HepG2 (cell line): ENCODE data around the gene POLR1E. TPM values are rescaled to one million over a fixed set of nuclear protein-coding genes. Genes with fewer than 3 reads are reported as not detected.

Experiments
- ATF7 ChIP-seq, 2 experiments: fragments of 450-650 bp in 1 of 2; sonication (generic) in 1 of 2; formaldehyde crosslinking in 1 of 2; IDR thresholded peaks; 2 replicates each; pipeline versions ENCODE4 v1.4.0 to v1.6.1; 2016 to 2020; ENCODE audit warnings: antibody characterized with exemption in 1 of 2, mild to moderate bottlenecking in 1 of 2, missing genetic modification reagents in 1 of 2
- CCDC6 ChIP-seq: sonication (generic); formaldehyde crosslinking; IDR thresholded peaks from 2 replicates; pipeline ENCODE4 v1.8.1; 2022; ENCODE audit warnings: mild to moderate bottlenecking, missing genetic modification reagents, moderate library complexity
- KAT7 ChIP-seq: IDR thresholded peaks from 2 replicates; pipeline ENCODE4 v1.6.1; 2018; ENCODE audit warnings: borderline replicate concordance, missing compliant biosample characterization
- MEIS1 ChIP-seq: sonication (generic); formaldehyde crosslinking; IDR thresholded peaks from 2 replicates; pipeline ENCODE4 v1.9.0; 2021; ENCODE audit warnings: mild to moderate bottlenecking, missing genetic modification reagents, moderate library complexity, borderline replicate concordance
- MTA1 ChIP-seq: sonication (generic); formaldehyde crosslinking; IDR thresholded peaks from 2 replicates; pipeline ENCODE4 v1.4.0; 2020; ENCODE audit warnings: missing genetic modification reagents, mild to moderate bottlenecking, borderline replicate concordance
- NFKBIZ ChIP-seq: IDR thresholded peaks from 2 replicates; pipeline ENCODE4 v1.6.1; 2018; ENCODE audit warnings: missing genetic modification reagents, missing compliant biosample characterization
- PCBP1 ChIP-seq: fragments of 200-400 bp; formaldehyde crosslinking; IDR thresholded peaks from 2 replicates; pipeline ENCODE4 v1.6.1; 2017; ENCODE audit warnings: mild to moderate bottlenecking, low read depth, low read length, borderline replicate concordance
- SMARCE1 ChIP-seq: fragments of 450-650 bp; IDR thresholded peaks from 2 replicates; pipeline ENCODE4 v1.6.1; 2017; ENCODE audit warnings: borderline replicate concordance
- SRSF4 ChIP-seq: fragments of 200-400 bp; formaldehyde crosslinking; IDR thresholded peaks from one replicate; pipeline ENCODE4 v1.6.1; 2018; ENCODE audit warnings: mild to moderate bottlenecking, low read depth, low read length, moderate library complexity; ENCODE audit not compliant: poor library complexity, severe bottlenecking
- SRY ChIP-seq: sonication (generic); formaldehyde crosslinking; IDR thresholded peaks from 2 replicates; pipeline ENCODE4 v1.8.0; 2022; ENCODE audit warnings: mild to moderate bottlenecking, missing genetic modification reagents
- TARDBP ChIP-seq: sonication (generic); formaldehyde crosslinking; IDR thresholded peaks from 2 replicates; pipeline ENCODE4 v1.8.0; 2022; ENCODE audit warnings: mild to moderate bottlenecking, missing genetic modification reagents
- ZNF333 ChIP-seq: sonication (generic); formaldehyde crosslinking; IDR thresholded peaks from 2 replicates; pipeline ENCODE4 v1.4.0; 2020; ENCODE audit warnings: mild to moderate bottlenecking, missing genetic modification reagents, borderline replicate concordance
- ZNF431 ChIP-seq: sonication (generic); formaldehyde crosslinking; IDR thresholded peaks from 2 replicates; pipeline ENCODE4 v1.9.0; 2022; ENCODE audit warnings: missing genetic modification reagents, low read depth, mild to moderate bottlenecking, borderline replicate concordance
- ZNF589 ChIP-seq: sonication (generic); formaldehyde crosslinking; conservative IDR thresholded peaks from 2 replicates; pipeline ENCODE4 v1.8.0; 2022; ENCODE audit warnings: mild to moderate bottlenecking, moderate library complexity, missing genetic modification reagents
- ZNF616 ChIP-seq: sonication (generic); formaldehyde crosslinking; IDR thresholded peaks from 2 replicates; pipeline ENCODE4 v1.5.0; 2020; ENCODE audit warnings: low read depth, mild to moderate bottlenecking, missing genetic modification reagents
- ZSCAN9 ChIP-seq: IDR thresholded peaks from 2 replicates; pipeline ENCODE4 v1.6.1; 2016; ENCODE audit warnings: borderline replicate concordance
- polyA plus RNA-seq, 8 experiments: library from polyadenylated mRNA; depleted of rRNA in 3 of 8; stranded (reverse) in 7 of 8; unstranded in 1 of 8; fragments of >200 nt; fragmentation: Illumina TruSeq in 4 of 8; extraction: Trizol in 4 of 8; gene quantifications; 2 replicates each; pipeline versions ENCODE4 v1.2.1 to v1.2.3, GENCODE V29; 2011 to 2016; ENCODE audit warnings: low read depth in 4 of 8, missing spikeins in 1 of 8, mixed read lengths in 1 of 8; ENCODE audit not compliant: insufficient read depth in 1 of 8
- total RNA-seq, 5 experiments: library from RNA; depleted of rRNA; stranded (reverse); fragments of >200 nt; fragmentation: Illumina TruSeq; extraction: Trizol; gene quantifications; 2 replicates each; pipeline ENCODE4 v1.2.3, GENCODE V29; 2016; ENCODE audit warnings: low read depth in 1 of 5
- TF ChIP-seq, protein P1 (sequence below): sonication (generic); formaldehyde crosslinking; IDR thresholded peaks from 2 replicates; pipeline ENCODE4 v1.5.1; 2020; ENCODE audit warnings: mild to moderate bottlenecking, missing genetic modification reagents, borderline replicate concordance
- TF ChIP-seq, protein P2 (sequence below): sonication (generic); formaldehyde crosslinking; IDR thresholded peaks from 2 replicates; pipeline ENCODE4 v1.4.0; 2020; ENCODE audit warnings: mild to moderate bottlenecking, missing genetic modification reagents

The POLR1E gene
- total and polyA plus RNA-seq, 2 of the 13 experiments (the other 11 are each of a cell fraction or from before 2014, with no cell fraction given): 23.0 to 37.8 TPM

DNA sequence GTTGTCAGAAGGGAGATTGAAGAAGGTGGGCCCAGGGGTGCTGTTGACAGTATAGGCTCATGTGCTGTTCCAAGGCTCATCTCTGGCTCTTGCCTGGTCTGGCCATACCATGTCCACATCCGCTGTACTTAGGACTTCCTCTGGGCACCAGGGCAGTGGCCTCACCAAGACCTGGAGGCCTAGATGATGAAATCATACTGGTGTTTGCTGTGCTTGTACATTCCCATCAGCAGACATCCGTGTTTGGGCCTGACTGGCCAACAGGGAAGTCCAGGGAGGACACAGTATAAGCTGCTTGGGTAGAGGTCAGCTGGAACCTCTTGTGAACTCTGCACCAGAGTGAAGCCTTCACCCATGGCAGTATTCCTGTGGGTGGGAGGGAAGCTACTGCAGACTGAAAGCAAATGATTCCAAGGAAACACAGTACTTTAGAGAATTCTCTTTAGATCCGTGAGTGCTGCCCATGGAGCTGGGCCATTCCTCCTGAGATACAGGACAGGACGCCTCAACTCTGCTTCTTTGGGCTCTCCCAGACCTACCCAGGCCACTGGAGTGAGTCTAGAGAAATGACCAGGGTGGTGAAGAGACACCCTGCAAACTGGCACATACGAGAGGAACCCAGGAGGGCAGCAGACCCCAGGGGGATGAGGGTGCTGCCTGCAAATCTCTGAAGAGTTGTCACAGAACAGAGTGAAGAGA lies 22.5 kb downstream of the POLR1E start (continued):
- TF ChIP-seq SMARCE1 (no peak), ZNF431 (CRISPR knock-in tag) (peak; percentile 75; the same call in 1 of the 2 replicates), MEIS1 (CRISPR knock-in tag) (peak; percentile 96), MTA1 (CRISPR knock-in tag) (peak; percentile 88; the same call in 1 of the 2 replicates), ZNF333 (CRISPR knock-in tag) (no peak), KAT7 (CRISPR knock-in tag) (peak; percentile 24; the same call in 1 of the 2 replicates), ZSCAN9 (peak; percentile 67; the same call in 1 of the 2 replicates), TARDBP (CRISPR knock-in tag) (peak; percentile 93), SRSF4 (no peak), CCDC6 (CRISPR knock-in tag) (peak; percentile 86; the same call in 1 of the 2 replicates), SRY (CRISPR knock-in tag) (peak; percentile 62; the same call in 1 of the 2 replicates), PCBP1 (no peak), NFKBIZ (CRISPR knock-in tag) (no peak), ATF7 (IDR thresholded peaks at IDR 0.05) (peak; percentile 70), ATF7 (CRISPR knock-in tag; IDR thresholded peaks at IDR 0.05) (peak; percentile 96), ZNF616 (CRISPR knock-in tag) (no peak), ZNF589 (CRISPR knock-in tag) (peak; percentile 95)
- TF ChIP-seq, protein P1, sequence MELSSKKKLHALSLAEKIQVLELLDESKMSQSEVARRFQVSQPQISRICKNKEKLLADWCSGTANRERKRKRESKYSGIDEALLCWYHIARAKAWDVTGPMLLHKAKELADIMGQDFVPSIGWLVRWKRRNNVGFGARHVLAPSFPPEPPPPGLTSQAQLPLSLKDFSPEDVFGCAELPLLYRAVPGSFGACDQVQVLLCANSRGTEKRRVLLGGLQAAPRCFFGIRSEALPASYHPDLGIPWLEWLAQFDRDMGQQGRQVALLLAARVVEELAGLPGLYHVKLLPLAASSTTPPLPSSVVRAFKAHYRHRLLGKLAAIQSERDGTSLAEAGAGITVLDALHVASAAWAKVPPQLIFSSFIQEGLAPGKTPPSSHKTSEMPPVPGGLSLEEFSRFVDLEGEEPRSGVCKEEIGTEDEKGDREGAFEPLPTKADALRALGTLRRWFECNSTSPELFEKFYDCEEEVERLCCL (CRISPR knock-in tag): no peak
- TF ChIP-seq, protein P2, sequence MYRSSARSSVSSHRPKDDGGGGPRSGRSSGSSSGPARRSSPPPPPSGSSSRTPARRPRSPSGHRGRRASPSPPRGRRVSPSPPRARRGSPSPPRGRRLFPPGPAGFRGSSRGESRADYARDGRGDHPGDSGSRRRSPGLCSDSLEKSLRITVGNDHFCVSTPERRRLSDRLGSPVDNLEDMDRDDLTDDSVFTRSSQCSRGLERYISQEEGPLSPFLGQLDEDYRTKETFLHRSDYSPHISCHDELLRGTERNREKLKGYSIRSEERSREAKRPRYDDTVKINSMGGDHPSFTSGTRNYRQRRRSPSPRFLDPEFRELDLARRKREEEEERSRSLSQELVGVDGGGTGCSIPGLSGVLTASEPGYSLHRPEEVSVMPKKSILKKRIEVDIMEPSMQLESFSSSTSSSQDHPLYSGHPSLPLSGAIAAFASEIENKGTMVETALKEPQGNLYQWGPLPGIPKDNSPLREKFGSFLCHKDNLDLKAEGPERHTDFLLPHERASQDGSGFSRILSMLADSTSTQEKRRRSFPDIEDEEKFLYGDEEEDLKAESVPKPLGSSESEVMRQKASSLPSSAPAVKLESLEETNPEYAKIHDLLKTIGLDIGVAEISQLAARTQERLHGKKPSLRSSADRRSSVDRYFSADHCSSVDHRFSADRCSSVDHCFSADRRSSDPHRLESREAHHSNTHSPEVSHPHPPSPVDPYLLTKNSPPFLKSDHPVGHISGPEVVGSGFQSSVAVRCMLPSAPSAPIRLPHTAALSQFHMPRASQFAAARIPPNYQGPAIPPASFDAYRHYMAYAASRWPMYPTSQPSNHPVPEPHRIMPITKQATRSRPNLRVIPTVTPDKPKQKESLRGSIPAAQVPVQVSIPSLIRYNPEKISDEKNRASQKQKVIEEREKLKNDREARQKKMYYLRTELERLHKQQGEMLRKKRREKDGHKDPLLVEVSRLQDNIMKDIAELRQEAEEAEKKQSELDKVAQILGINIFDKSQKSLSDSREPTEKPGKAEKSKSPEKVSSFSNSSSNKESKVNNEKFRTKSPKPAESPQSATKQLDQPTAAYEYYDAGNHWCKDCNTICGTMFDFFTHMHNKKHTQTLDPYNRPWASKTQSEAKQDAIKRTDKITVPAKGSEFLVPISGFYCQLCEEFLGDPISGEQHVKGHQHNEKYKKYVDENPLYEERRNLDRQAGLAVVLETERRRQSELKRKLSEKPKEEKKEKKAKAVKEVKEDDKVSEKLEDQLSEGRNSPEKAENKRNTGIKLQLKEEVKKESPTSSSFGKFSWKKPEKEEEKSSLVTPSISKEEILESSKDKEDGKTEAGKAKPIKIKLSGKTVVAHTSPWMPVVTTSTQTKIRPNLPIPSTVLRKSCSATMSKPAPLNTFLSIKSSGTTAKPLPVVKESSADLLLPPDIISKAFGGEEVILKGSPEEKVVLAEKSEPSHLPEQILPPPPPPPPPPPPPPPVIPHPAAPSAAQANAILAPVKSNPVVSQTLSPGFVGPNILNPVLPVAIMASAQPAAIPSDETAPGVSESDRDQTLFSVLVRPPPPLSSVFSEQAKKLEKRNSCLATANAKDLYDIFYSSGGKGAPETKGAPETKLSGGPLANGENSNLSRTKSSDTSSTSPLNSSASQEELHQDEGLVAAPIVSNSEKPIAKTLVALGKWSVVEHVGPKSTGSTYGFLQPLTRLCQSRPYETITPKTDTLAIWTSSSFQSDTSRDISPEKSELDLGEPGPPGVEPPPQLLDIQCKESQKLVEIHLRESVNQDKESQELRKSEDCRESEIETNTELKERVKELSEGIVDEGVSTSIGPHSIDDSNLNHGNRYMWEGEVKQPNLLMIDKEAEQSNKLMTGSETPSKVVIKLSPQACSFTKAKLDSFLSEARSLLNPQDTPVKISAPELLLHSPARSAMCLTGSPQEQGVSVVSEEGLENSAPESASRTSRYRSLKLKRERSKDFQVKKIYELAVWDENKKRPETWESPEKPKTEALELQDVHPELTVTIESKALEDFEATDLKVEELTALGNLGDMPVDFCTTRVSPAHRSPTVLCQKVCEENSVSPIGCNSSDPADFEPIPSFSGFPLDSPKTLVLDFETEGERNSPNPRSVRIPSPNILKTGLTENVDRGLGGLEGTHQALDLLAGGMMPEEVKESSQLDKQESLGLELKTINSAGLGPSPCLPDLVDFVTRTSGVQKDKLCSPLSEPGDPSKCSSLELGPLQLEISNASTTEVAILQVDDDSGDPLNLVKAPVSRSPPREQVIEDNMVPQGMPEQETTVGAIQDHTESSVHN (CRISPR knock-in tag): peak; percentile 77; the same call in 1 of the 2 replicates
